Loucy (cell line): ENCODE data around the gene ZNF267.
"Not testable (repeated sequence)": the region's sequence is repeated elsewhere in the genome, so short reads cannot be mapped to it uniquely, and the experiment has no call there.

Experiments used
- H2AFZ ChIP-seq: fragments of 200-600 bp; sonication (generic); 2 replicates; pipeline ENCODE4 v1.6.0; 2016; ENCODE audit warnings: antibody characterized with exemption, mild to moderate bottlenecking, low read length, moderate library complexity
- H3F3A ChIP-seq: fragments of 200-600 bp; 2 replicates; pipeline ENCODE4 v1.6.0; 2016; ENCODE audit warnings: antibody characterized with exemption, low read depth, mild to moderate bottlenecking
- H3K27me3 ChIP-seq: fragments of 200-600 bp; sonication (generic); 2 replicates; pipeline ENCODE4 v1.6.1; 2014; ENCODE audit warnings: low read length, mild to moderate bottlenecking; ENCODE audit not compliant: insufficient read depth, poor library complexity, severe bottlenecking
- H3K36me3 ChIP-seq: fragments of 200-600 bp; sonication (generic); 2 replicates; pipeline ENCODE4 v1.6.1; 2016; ENCODE audit warnings: low read length; ENCODE audit not compliant: insufficient read depth
- H3K4me1 ChIP-seq: fragments of 200-600 bp; sonication (generic); 2 replicates; pipeline ENCODE4 v1.5.1; 2014; ENCODE audit warnings: low read length, mild to moderate bottlenecking; ENCODE audit not compliant: insufficient read depth, poor library complexity, severe bottlenecking
- H3K4me2 ChIP-seq: fragments of 200-600 bp; sonication (generic); 2 replicates; pipeline ENCODE4 v1.6.0; 2014; ENCODE audit warnings: antibody characterized with exemption, low read length, low read depth, mild to moderate bottlenecking; ENCODE audit not compliant: poor library complexity, severe bottlenecking
- H3K4me3 ChIP-seq: fragments of 200-600 bp; sonication (generic); 2 replicates; pipeline ENCODE4 v1.5.1; 2014; ENCODE audit warnings: low read length, mild to moderate bottlenecking, mixed read lengths; ENCODE audit not compliant: poor library complexity, severe bottlenecking
- H3K79me2 ChIP-seq: fragments of 200-600 bp; sonication (generic); 2 replicates; pipeline ENCODE4 v1.6.1; 2014; ENCODE audit warnings: low read length; ENCODE audit not compliant: insufficient read depth
- H3K9ac ChIP-seq: fragments of 200-600 bp; sonication (generic); 2 replicates; pipeline ENCODE4 v1.6.0; 2014; ENCODE audit warnings: mild to moderate bottlenecking, low read depth, low read length, moderate library complexity; ENCODE audit not compliant: poor library complexity, severe bottlenecking
- H3K9me2 ChIP-seq: fragments of 200-600 bp; sonication (generic); replicated peaks from 2 replicates; pipeline ENCODE4 v1.6.1; 2016; ENCODE audit warnings: low read depth, low read length, mixed read lengths
- H3K9me3 ChIP-seq: fragments of 200-600 bp; sonication (generic); 2 replicates; pipeline ENCODE4 v1.6.1; 2014; ENCODE audit warnings: mild to moderate bottlenecking, antibody characterized with exemption, low read length, low read depth; ENCODE audit not compliant: insufficient read depth
- H4K20me1 ChIP-seq: fragments of 200-600 bp; sonication (generic); 2 replicates; pipeline ENCODE4 v1.6.0; 2014; ENCODE audit warnings: antibody characterized with exemption, low read length, mild to moderate bottlenecking; ENCODE audit not compliant: insufficient read depth, poor library complexity, severe bottlenecking
- EZH2phosphoT487 ChIP-seq: fragments of 200-600 bp; IDR thresholded peaks from 2 replicates; pipeline ENCODE4 v1.6.1; 2018; ENCODE audit warnings: antibody characterized with exemption, mild to moderate bottlenecking, moderate library complexity, borderline replicate concordance
- TF ChIP-seq, protein P1 (sequence below): fragments of 200-600 bp; sonication (generic); conservative IDR thresholded peaks from 2 replicates; pipeline ENCODE4 v1.5.1; 2014; ENCODE audit warnings: mild to moderate bottlenecking, antibody characterized with exemption, low read length

ZNF267 gene

DNA sequence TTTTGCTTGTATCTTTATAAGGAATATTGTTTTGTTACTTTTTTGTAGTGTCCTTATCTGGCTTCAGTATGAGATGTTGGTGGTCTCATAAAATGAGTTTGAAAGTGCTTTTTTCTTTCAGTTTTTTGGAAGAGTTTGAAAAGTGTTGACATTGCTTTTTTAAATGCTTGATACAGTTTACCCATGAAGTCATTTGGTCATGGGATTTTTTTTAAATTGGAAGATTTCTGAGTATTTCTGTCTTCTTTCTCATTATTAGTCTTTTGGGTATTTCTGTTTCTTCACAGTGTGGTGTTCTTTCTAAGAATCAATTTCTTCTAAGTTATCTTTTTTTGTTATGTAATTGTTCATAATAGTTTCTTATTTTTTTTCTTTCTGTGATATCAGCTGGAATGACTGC, 15.1 kb downstream of the ZNF267 start:
- Histone ChIP-seq H3K4me1 (peaks cover 28% of the 10 kb centered on the region), H3K79me2 (peaks cover 84% of the 10 kb centered on the region)

DNA sequence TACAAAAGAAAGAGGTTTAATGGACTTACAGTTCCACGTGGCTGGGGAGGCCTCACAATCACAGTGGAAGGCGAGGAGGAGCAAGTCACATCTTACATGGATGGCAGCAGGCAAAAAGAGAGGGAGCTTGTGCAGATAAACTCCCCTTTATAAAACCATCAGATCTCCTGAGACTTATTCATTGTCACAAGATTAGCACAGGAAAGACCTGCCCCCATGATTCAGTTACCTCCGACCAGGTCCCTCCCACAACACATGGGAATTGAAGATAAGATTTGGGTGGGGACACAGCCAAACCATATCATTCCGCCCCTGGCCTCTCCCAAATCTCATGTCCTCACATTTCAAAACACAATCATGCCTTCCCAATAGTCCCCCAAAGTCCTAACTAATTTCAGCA, 18.5 kb downstream of the ZNF267 start:
- peaks cover 36% of the 10 kb centered on the region for H4K20me1 ChIP-seq
- peaks cover 84% of the 10 kb centered on the region for H3K79me2 ChIP-seq
- H3K4me2 ChIP-seq, H3K9me2 ChIP-seq, H3K27me3 ChIP-seq, H3K4me3 ChIP-seq, H2AFZ ChIP-seq, H3F3A ChIP-seq, H3K9ac ChIP-seq: not testable (repeated sequence)
- H3K9me3 ChIP-seq: peaks cover 31% of the 10 kb centered on the region; the same call in 1 of the 2 replicates
- peaks cover 10% of the 10 kb centered on the region for H3K4me1 ChIP-seq
- peaks cover 93% of the 10 kb centered on the region for H3K36me3 ChIP-seq

More for the DNA sequence above, 15.1 kb downstream of the ZNF267 start:
- no peaks in the 10 kb centered on the region for H3F3A ChIP-seq
- peaks cover 67% of the 10 kb centered on the region for H4K20me1 ChIP-seq
- H3K27me3 ChIP-seq: peaks cover 4% of the 10 kb centered on the region
- no peak overlapping the region for H2AFZ ChIP-seq
- H3K9me3 ChIP-seq: peaks cover 21% of the 10 kb centered on the region; the same call in 1 of the 2 replicates
- no peaks in the 10 kb centered on the region for H3K9me2 ChIP-seq
- no peak overlapping the region for H3K9ac ChIP-seq
- TF ChIP-seq, protein P1, sequence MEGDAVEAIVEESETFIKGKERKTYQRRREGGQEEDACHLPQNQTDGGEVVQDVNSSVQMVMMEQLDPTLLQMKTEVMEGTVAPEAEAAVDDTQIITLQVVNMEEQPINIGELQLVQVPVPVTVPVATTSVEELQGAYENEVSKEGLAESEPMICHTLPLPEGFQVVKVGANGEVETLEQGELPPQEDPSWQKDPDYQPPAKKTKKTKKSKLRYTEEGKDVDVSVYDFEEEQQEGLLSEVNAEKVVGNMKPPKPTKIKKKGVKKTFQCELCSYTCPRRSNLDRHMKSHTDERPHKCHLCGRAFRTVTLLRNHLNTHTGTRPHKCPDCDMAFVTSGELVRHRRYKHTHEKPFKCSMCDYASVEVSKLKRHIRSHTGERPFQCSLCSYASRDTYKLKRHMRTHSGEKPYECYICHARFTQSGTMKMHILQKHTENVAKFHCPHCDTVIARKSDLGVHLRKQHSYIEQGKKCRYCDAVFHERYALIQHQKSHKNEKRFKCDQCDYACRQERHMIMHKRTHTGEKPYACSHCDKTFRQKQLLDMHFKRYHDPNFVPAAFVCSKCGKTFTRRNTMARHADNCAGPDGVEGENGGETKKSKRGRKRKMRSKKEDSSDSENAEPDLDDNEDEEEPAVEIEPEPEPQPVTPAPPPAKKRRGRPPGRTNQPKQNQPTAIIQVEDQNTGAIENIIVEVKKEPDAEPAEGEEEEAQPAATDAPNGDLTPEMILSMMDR: no peak
- TF ChIP-seq EZH2phosphoT487: no peak
- no peak overlapping the region for H3K4me3 ChIP-seq
- peaks cover 92% of the 10 kb centered on the region for H3K36me3 ChIP-seq
- peak overlapping the region; percentile 29 for H3K4me2 ChIP-seq

DNA sequence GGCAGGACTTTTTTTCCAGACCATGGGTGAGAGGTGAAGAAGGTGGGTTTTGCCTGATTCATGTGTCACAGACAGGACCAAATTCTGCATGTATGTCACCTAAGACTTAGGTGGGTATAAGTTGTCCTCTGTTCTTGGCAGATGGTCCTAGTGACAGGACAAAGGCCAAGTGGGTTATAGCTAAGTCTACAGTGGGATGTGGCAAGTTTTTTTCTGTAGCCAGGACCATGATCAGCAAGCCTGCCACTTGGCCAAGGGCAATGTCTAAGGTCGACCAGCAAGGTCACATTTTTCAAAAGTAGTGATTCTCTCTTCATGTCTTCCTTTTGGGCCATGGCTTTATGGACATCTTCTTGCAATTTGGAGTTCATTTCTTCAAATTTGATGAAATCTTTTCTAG, 20.2 kb downstream of the ZNF267 start:
- no peak overlapping the region for H3K4me2 ChIP-seq
- no peak overlapping the region for H3K4me3 ChIP-seq
- H3F3A ChIP-seq: no peaks in the 10 kb centered on the region
- no peak overlapping the region for H3K9ac ChIP-seq
- peaks cover 30% of the 10 kb centered on the region for H4K20me1 ChIP-seq
- no peak overlapping the region for H2AFZ ChIP-seq
- H3K79me2 ChIP-seq: peaks cover 84% of the 10 kb centered on the region
- no peaks in the 10 kb centered on the region for H3K9me2 ChIP-seq
- H3K36me3 ChIP-seq: peaks cover 99% of the 10 kb centered on the region
- H3K9me3 ChIP-seq: peaks cover 40% of the 10 kb centered on the region; the same call in 1 of the 2 replicates
- TF ChIP-seq EZH2phosphoT487: no peak
- TF ChIP-seq, protein P1: no peak
- H3K4me1 ChIP-seq: no peaks in the 10 kb centered on the region
- H3K27me3 ChIP-seq: peaks cover 4% of the 10 kb centered on the region

DNA sequence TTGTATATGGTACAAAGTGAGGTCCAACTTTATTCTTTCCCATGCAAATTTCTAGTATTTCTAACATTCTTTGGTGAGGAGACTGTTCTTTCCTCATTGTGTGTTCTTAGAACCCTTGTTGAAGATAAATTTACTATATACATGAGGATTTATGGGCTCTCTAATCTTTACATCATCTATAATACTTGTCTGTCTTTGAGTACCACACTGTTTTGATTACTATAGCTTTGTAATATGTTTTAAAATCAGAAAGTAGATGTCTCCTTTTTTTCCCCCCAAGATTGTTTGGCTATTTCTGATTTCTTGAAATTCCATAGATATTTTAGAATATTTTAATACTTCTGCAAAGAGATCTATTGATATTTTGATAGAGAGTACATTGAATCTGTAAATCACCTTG, 23.7 kb downstream of the ZNF267 start:
- Histone ChIP-seq H3K4me3 (no peak overlapping the region), H3K4me1 (no peaks in the 10 kb centered on the region), H4K20me1 (peaks cover 20% of the 10 kb centered on the region), H3K9me3 (peaks cover 19% of the 10 kb centered on the region; the same call in 1 of the 2 replicates), H3K4me2 (no peak overlapping the region), H3K9me2 (no peaks in the 10 kb centered on the region), H3K9ac (no peak overlapping the region), H3K79me2 (peaks cover 70% of the 10 kb centered on the region), H3K36me3 (peaks cover 78% of the 10 kb centered on the region), H2AFZ (no peak overlapping the region), H3F3A (no peaks in the 10 kb centered on the region), H3K27me3 (no peaks in the 10 kb centered on the region)
- TF ChIP-seq, protein P1: no peak
- no peak for TF ChIP-seq EZH2phosphoT487
